Central memory CD8-positive, alpha-beta T cell (primary cell): ENCODE measurements around the gene YIPF4.

Experiments used
- ATAC-seq: fragments of 150-1000 bp; cut with Tn5 transposase; replicated peaks from 2 replicates; pipeline ENCODE4 v1.10.0; 2022; ENCODE audit warnings: mild to moderate bottlenecking, moderate FRiP score, moderate number of reproducible peaks; ENCODE audit not compliant: poor library complexity, severe bottlenecking; ENCODE audit errors: extremely low read depth
- DNase-seq, 2 donors: peaks; one replicate each; pipeline ENCODE4 v3.0.0; 2021; ENCODE audit warnings: low spot score in 2 of 2
- H3K27ac Mint-ChIP-seq: one replicate; pipeline ENCODE4 v1.8.0; 2022; ENCODE audit warnings: low read depth, mild to moderate bottlenecking, moderate library complexity, mixed read lengths
- H3K27me3 Mint-ChIP-seq: one replicate; pipeline ENCODE4 v1.8.0; 2022; ENCODE audit warnings: mixed read lengths
- H3K36me3 Mint-ChIP-seq: one replicate; pipeline ENCODE4 v1.8.0; 2022; ENCODE audit warnings: mild to moderate bottlenecking, moderate library complexity, mixed read lengths; ENCODE audit not compliant: insufficient read depth
- H3K4me1 Mint-ChIP-seq: one replicate; pipeline ENCODE4 v1.8.0; 2022; ENCODE audit warnings: mixed read lengths
- H3K4me3 Mint-ChIP-seq: one replicate; pipeline ENCODE4 v1.8.0; 2022; ENCODE audit warnings: mild to moderate bottlenecking, moderate library complexity, mixed read lengths
- H3K9me3 Mint-ChIP-seq: one replicate; pipeline ENCODE4 v1.8.0; 2022; ENCODE audit warnings: mixed read lengths

YIPF4 gene

DNA sequence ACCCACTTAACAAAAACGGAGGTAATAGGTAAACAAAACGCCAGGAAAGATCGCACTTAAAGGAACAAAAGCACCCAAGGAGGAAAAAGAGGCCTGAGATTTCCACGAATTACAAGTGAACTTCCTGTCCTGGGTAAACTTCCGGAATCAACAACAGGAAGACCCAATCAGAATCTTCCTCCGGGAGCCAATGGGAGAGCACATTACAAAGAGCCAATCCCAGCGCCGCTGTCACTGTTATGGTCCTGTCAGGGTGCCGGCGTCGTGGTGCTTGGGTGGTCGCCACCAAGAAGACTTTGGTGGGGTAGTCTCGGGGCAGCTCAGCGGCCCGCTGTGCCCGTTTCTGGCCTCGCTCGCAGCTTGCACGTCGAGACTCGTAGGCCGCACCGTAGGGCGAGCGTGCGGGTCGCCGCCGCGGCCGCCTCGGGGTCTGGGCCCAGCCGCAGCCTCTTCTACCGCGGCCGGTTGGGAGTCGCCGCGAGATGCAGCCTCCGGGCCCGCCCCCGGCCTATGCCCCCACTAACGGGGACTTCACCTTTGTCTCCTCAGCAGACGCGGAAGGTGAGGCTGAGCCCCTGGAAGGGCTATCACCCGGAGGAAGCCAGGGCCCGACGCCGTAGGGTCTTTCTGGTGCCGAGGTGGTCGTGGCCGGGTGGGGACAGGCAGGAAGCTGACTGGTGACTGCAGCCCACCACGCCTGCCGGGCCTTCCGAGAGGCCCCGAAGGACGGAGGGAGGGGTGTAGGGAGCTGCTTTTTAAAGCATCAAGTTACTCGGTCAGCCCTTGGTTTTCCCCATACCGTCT is at the start of gene YIPF4:
YIPF4 (plus strand) TSS at position 231 of the 804 bp plus-strand sequence; CDS start at position 483, 252 bp downstream.
- Mint-ChIP-seq H3K4me1 (peaks cover 11% of the 10 kb centered on the region), H3K4me3 (peak within 1 kb of the TSS; percentile 90), H3K27me3 (peaks cover 12% of the 10 kb centered on the region), H3K27ac (peak within 1 kb of the TSS; percentile 98), H3K9me3 (no peaks in the 10 kb centered on the region), H3K36me3 (peaks cover 30% of the 10 kb centered on the region)
- ATAC-seq (peak; percentile 96), DNase-seq (peak; percentile 92 to 96)

GRCh38 chr2:32228181-32228580 is 49.5 kb upstream of the YIPF4 start:
- DNase-seq: no peak
- no peak for ATAC-seq
- Mint-ChIP-seq H3K9me3 (no peaks in the 10 kb centered on the region), H3K27me3 (no peaks in the 10 kb centered on the region), H3K27ac (no peak overlapping the region), H3K36me3 (peaks cover 6% of the 10 kb centered on the region), H3K4me3 (no peak overlapping the region), H3K4me1 (peaks cover 9% of the 10 kb centered on the region)

- Mint-ChIP-seq H3K4me3 (no peak overlapping the region), H3K27ac (peak overlapping the region; percentile 7), H3K9me3 (no peaks in the 10 kb centered on the region), H3K4me1 (peaks cover 9% of the 10 kb centered on the region), H3K27me3 (no peaks in the 10 kb centered on the region), H3K36me3 (peaks cover 2% of the 10 kb centered on the region)
- DNase-seq (no peak), ATAC-seq (no peak)
Observed at GRCh38 chr2:32229635-32230034, 48.1 kb upstream of the YIPF4 start.

GRCh38 chr2:32231959-32232358 is 45.7 kb upstream of the YIPF4 start:
- no peak for ATAC-seq
- H3K9me3 Mint-ChIP-seq: no peaks in the 10 kb centered on the region
- H3K27me3 Mint-ChIP-seq: no peaks in the 10 kb centered on the region
- H3K27ac Mint-ChIP-seq: no peak overlapping the region
- no peak overlapping the region for H3K4me3 Mint-ChIP-seq
- no peak for DNase-seq
- H3K36me3 Mint-ChIP-seq: peaks cover 2% of the 10 kb centered on the region
- H3K4me1 Mint-ChIP-seq: peaks cover 9% of the 10 kb centered on the region

DNA sequence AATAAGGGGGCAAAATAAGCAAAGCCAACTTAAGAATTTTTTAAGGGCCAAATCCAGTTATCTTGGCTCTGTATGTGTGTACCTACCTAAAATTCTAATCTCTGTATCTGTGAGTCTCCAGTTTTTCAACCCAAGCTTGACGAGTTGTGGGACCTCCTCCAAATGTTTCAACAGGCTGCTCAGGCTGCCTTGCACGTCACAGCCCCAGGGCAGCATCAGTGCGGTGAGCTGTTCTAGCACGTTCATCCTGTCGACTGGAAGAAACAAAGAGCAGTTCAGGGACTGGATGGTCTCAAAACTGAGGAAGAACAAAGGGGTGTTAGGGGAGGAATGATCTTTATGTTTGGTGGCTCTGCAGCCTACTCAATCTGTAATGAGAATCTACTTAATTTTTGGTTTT is 42.4 kb upstream of the YIPF4 start:
- H3K36me3 Mint-ChIP-seq: no peaks in the 10 kb centered on the region
- H3K9me3 Mint-ChIP-seq: no peaks in the 10 kb centered on the region
- DNase-seq (no peak), ATAC-seq (no peak)
- H3K4me1 Mint-ChIP-seq: no peaks in the 10 kb centered on the region
- no peak overlapping the region for H3K4me3 Mint-ChIP-seq
- H3K27ac Mint-ChIP-seq: no peak overlapping the region
- no peaks in the 10 kb centered on the region for H3K27me3 Mint-ChIP-seq

GRCh38 chr2:32237488-32237887 is 40.2 kb upstream of the YIPF4 start:
- Mint-ChIP-seq H3K9me3 (no peaks in the 10 kb centered on the region), H3K4me3 (no peak overlapping the region), H3K27ac (no peak overlapping the region), H3K27me3 (no peaks in the 10 kb centered on the region), H3K36me3 (no peaks in the 10 kb centered on the region), H3K4me1 (no peaks in the 10 kb centered on the region)
- DNase-seq (no peak), ATAC-seq (no peak)

DNA sequence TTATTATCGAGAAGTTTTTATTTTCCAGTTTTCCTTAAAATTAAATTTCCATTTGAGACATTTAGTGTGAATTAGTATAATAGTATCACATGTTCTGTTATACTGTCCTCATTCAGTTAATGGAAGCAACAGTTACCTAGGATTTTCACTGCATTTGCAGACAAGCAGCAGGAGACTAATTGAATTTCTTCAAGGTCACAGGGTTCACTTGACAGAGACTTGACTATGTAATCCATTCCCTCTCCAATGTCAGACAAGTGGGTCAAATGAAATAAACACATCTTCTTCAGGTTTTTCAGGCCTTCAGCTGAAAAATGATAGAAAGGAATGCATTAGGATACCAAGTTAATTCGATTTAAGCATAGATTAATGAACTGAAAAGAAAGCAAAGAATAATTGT is 39.7 kb upstream of the YIPF4 start:
- Mint-ChIP-seq H3K4me1 (no peaks in the 10 kb centered on the region), H3K27me3 (no peaks in the 10 kb centered on the region), H3K9me3 (no peaks in the 10 kb centered on the region), H3K4me3 (no peak overlapping the region), H3K36me3 (peaks cover 3% of the 10 kb centered on the region), H3K27ac (no peak overlapping the region)
- ATAC-seq: no peak
- DNase-seq: no peak

DNA sequence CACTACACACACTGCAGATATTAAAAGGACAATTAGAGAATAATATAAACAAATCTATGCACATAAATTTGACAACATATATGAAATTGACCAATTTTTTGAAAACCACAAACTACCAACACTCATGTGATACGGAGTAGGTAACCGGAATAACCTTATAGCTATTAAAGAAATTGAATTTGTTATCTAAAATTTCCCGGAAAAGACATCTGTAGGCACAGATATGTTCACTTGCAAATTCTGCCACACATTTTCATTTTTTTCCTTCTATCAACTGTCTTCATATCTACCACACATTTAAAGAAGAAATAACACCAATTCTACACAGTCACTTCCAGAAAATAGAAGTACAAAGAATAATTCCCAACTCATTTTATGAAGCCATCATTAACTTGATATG is 35.4 kb upstream of the YIPF4 start:
- Mint-ChIP-seq H3K4me1 (no peaks in the 10 kb centered on the region), H3K36me3 (peaks cover 3% of the 10 kb centered on the region), H3K27ac (no peak overlapping the region), H3K9me3 (no peaks in the 10 kb centered on the region), H3K4me3 (no peak overlapping the region), H3K27me3 (no peaks in the 10 kb centered on the region)
- no peak for ATAC-seq
- no peak for DNase-seq

DNA sequence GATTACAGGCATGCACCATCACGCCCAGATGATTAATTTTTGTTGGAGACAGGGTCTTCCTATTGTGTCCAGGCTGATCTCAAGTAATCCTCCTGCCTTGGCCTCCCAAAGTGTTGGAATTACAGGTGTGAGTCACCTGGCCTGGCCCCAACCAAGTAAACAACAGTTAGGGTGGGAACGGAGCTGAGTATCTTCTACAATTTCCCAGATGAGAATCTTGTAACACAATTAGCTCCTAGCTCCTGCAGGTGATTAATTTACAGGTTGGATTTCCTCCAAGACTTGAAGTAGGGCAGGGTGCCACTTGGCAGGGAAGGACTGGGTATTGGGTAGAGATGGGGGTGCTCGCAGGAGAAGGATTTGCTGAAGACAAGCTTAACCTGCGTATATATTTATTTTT is 30.8 kb upstream of the YIPF4 start:
- DNase-seq: no peak
- Mint-ChIP-seq H3K27me3 (no peaks in the 10 kb centered on the region), H3K9me3 (no peaks in the 10 kb centered on the region), H3K36me3 (peaks cover 3% of the 10 kb centered on the region), H3K4me1 (no peaks in the 10 kb centered on the region), H3K4me3 (no peak overlapping the region), H3K27ac (no peak overlapping the region)
- no peak for ATAC-seq

DNA sequence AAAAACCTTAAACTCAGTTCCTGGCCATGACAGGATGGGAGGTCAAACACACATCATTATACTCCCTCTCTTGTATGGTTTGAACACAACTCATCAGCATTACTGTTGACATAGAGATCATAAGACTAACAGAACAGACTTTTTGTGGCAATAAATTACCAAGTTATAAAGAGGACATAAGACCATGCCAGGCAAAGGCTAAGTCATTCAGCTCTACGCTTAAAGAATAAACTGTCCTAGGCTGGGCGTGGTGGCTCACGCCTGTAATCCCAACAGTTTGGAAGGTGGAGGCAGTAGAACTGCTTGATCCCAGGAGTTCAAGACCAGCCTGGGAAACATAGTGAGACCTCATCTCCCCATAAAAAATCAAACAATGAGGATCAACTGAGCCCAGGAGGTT is 29.4 kb upstream of the YIPF4 start:
- Mint-ChIP-seq H3K36me3 (no peaks in the 10 kb centered on the region), H3K27ac (no peak overlapping the region), H3K9me3 (no peaks in the 10 kb centered on the region), H3K4me1 (no peaks in the 10 kb centered on the region), H3K27me3 (no peaks in the 10 kb centered on the region), H3K4me3 (no peak overlapping the region)
- DNase-seq (no peak), ATAC-seq (no peak)

DNA sequence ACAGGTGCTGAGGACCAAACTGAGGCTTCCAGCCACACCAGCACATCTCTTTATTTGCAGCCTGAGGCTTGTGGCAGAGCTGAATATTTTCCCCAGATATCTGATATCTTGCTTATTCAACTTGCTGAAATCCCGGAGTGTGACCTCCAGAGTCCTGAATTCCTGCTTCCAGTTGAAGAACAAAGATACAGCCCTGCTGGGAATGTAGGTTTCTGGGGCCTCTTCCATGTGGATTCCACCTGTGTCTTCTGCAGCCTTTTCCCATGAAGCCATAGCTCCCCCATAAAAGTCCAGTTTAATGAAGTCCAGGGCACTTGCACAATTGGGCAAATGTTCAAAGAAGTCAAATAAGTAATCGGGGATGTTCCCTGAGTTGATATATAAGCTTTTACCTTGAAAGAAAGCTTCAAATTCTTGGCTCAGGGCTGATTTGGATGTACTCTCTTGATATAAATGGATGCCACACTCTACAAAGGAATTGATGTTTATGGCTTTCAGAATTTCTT is 27.9 kb upstream of the YIPF4 start:
- no peak for DNase-seq
- H3K9me3 Mint-ChIP-seq: no peaks in the 10 kb centered on the region
- no peaks in the 10 kb centered on the region for H3K27me3 Mint-ChIP-seq
- H3K27ac Mint-ChIP-seq: no peak overlapping the region
- H3K36me3 Mint-ChIP-seq: no peaks in the 10 kb centered on the region
- ATAC-seq: no peak
- H3K4me3 Mint-ChIP-seq: no peak overlapping the region
- no peaks in the 10 kb centered on the region for H3K4me1 Mint-ChIP-seq

DNA sequence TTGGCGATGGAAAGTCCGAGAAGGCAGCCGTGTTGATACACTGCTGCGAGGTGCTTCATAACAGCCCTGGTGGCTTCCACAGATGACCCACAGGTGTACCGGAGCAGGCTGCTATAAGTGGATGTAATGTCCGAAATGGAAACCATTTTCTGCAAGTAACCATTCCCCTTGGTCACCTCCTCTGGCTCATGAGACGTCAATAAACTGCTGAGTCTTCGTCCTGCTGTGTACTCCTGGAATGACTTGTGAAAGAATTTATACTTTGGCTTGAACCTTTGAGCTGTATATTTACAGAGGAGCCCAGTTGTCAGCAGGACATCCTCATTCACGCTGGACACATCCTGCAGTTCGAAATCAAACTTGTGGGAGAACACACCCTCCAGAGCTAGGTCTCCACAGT is 27.4 kb upstream of the YIPF4 start:
- ATAC-seq (no peak), DNase-seq (no peak)
- Mint-ChIP-seq H3K4me1 (no peaks in the 10 kb centered on the region), H3K27ac (no peak overlapping the region), H3K9me3 (no peaks in the 10 kb centered on the region), H3K36me3 (no peaks in the 10 kb centered on the region), H3K4me3 (no peak overlapping the region), H3K27me3 (no peaks in the 10 kb centered on the region)

GRCh38 chr2:32258242-32258641 is 19.5 kb upstream of the YIPF4 start:
- Mint-ChIP-seq H3K9me3 (no peaks in the 10 kb centered on the region), H3K27ac (no peak overlapping the region), H3K36me3 (peaks cover 1% of the 10 kb centered on the region), H3K4me3 (no peak overlapping the region), H3K4me1 (no peaks in the 10 kb centered on the region), H3K27me3 (peaks cover 26% of the 10 kb centered on the region)
- DNase-seq (no peak), ATAC-seq (no peak)
